SK-N-SH (cell line): ENCODE results near the gene CSNK2A1.

ENCODE experiments used
- CTCF ChIP-seq: fragments of 200-600 bp; sonication (generic); IDR thresholded peaks from 2 replicates; pipeline ENCODE4 v1.6.1; 2017; ENCODE audit warnings: antibody characterized with exemption, mild to moderate bottlenecking, moderate library complexity
- NFIC ChIP-seq: IDR thresholded peaks from 2 replicates; pipeline ENCODE4 v1.4.0; 2012; ENCODE audit warnings: borderline replicate concordance
- TCF12 ChIP-seq: IDR thresholded peaks from 2 replicates; pipeline ENCODE4 v1.4.0; 2012

GRCh38 chr20:460180-460579 lies 83.4 kb downstream of the CSNK2A1 start:
- no peak for TF ChIP-seq CTCF
- no peak for TF ChIP-seq TCF12
- no peak for TF ChIP-seq NFIC
